Nephron progenitor cell (in vitro differentiated cells): ENCODE data around the gene LPGAT1.

Experiments used
- DNase-seq: peaks from one replicate; pipeline ENCODE4 v3.0.0; 2021
- H3K27ac Mint-ChIP-seq: 2 replicates; pipeline ENCODE4 v1.8.0; 2021; ENCODE audit warnings: mild to moderate bottlenecking, moderate library complexity, mixed read lengths
- H3K27me3 Mint-ChIP-seq: 2 replicates; pipeline ENCODE4 v1.8.0; 2021; ENCODE audit warnings: mild to moderate bottlenecking, low read depth, mixed read lengths; ENCODE audit not compliant: poor library complexity
- H3K36me3 Mint-ChIP-seq: 2 replicates; pipeline ENCODE4 v1.8.0; 2021; ENCODE audit warnings: low read depth, mixed read lengths
- H3K4me1 Mint-ChIP-seq: 2 replicates; pipeline ENCODE4 v1.8.0; 2021; ENCODE audit warnings: mixed read lengths
- H3K4me3 Mint-ChIP-seq: 2 replicates; pipeline ENCODE4 v1.8.0; 2021; ENCODE audit warnings: mild to moderate bottlenecking, moderate library complexity, mixed read lengths
- H3K9me3 Mint-ChIP-seq: 2 replicates; pipeline ENCODE4 v1.8.0; 2021; ENCODE audit warnings: mild to moderate bottlenecking, moderate library complexity, mixed read lengths
- TF ChIP-seq, protein P1 (sequence below): fragments of 200-600 bp; sonication (generic); IDR thresholded peaks from 2 replicates; pipeline ENCODE4 v1.5.0; 2021; ENCODE audit warnings: antibody characterized with exemption

LPGAT1 gene

DNA sequence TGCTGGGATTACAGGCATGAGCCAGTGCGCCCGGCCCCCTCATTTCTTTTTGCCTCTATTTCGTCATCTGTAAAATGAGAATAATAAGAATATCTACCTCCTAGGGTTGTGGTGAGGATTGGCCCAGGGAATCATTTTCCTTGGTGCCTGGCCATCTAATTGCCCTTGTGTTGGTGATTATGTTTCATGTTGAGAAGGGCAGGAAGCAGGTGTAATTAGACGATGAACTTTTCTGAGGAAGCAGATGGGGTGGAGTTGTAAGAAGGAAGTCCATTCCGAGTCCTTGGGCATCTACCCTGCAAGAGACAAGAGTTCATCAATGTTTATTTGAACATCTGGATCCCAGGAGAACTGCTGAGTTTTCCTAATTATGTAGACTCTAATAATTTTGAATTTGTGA lies 116.4 kb downstream of the LPGAT1 start:
- no peak for DNase-seq
- peaks cover 6% of the 10 kb centered on the region for H3K4me1 Mint-ChIP-seq
- H3K36me3 Mint-ChIP-seq = no peaks in the 10 kb centered on the region
- TF ChIP-seq, protein P1, sequence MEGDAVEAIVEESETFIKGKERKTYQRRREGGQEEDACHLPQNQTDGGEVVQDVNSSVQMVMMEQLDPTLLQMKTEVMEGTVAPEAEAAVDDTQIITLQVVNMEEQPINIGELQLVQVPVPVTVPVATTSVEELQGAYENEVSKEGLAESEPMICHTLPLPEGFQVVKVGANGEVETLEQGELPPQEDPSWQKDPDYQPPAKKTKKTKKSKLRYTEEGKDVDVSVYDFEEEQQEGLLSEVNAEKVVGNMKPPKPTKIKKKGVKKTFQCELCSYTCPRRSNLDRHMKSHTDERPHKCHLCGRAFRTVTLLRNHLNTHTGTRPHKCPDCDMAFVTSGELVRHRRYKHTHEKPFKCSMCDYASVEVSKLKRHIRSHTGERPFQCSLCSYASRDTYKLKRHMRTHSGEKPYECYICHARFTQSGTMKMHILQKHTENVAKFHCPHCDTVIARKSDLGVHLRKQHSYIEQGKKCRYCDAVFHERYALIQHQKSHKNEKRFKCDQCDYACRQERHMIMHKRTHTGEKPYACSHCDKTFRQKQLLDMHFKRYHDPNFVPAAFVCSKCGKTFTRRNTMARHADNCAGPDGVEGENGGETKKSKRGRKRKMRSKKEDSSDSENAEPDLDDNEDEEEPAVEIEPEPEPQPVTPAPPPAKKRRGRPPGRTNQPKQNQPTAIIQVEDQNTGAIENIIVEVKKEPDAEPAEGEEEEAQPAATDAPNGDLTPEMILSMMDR = no peak
- no peaks in the 10 kb centered on the region for H3K9me3 Mint-ChIP-seq
- H3K4me3 Mint-ChIP-seq = no peak overlapping the region
- H3K27ac Mint-ChIP-seq = no peak overlapping the region
- H3K27me3 Mint-ChIP-seq = peaks cover 3% of the 10 kb centered on the region

DNA sequence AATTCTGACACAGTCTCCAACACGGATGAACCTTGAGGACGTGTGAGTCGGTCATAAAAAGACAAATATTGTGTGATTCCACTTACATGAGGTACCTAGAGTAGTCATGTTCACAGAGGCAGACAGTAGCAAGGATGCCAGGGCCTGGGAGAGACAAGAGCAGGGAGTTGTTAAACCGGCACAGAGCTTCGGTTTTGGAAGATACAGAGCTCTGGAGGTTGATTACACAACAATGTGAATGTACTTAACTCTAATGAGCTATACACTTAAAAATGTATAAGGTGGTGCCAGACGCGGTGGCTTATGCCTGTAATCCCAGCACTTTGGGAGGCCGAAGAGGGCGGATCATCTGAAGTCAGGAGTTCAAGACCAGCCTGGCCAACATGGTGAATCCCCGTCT lies 117.3 kb downstream of the LPGAT1 start:
- DNase-seq = no peak
- Mint-ChIP-seq H3K4me3 (no peak overlapping the region), H3K9me3 (no peaks in the 10 kb centered on the region), H3K27ac (no peak overlapping the region), H3K4me1 (peaks cover 6% of the 10 kb centered on the region), H3K36me3 (no peaks in the 10 kb centered on the region), H3K27me3 (peaks cover 3% of the 10 kb centered on the region)
- TF ChIP-seq, protein P1 = no peak

DNA sequence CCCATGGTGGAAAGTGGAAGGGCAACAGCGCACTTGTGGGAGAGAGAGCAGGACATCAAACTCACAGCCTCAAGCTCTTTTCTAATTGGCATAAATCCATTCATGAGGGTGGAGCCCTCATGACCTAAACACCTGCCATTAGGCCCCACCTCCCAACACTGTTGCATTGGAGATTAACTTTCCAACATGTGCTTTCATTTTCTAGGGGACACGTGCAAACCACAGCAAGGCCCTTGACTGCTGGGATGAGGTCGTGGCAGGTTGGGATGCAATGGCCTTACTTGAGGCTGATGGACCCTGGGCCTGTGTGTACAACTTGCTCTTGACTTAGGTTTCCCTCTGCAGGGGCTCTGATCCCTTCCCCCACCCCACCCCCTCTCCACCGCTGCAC lies 119.3 kb downstream of the LPGAT1 start:
- no peak for DNase-seq
- peaks cover 7% of the 10 kb centered on the region for H3K27me3 Mint-ChIP-seq
- TF ChIP-seq, protein P1 = no peak
- H3K27ac Mint-ChIP-seq = no peak overlapping the region
- H3K36me3 Mint-ChIP-seq = no peaks in the 10 kb centered on the region
- H3K4me1 Mint-ChIP-seq = peaks cover 6% of the 10 kb centered on the region
- H3K9me3 Mint-ChIP-seq = no peaks in the 10 kb centered on the region
- no peak overlapping the region for H3K4me3 Mint-ChIP-seq

- Mint-ChIP-seq H3K9me3 (no peaks in the 10 kb centered on the region), H3K4me1 (peaks cover 3% of the 10 kb centered on the region), H3K36me3 (no peaks in the 10 kb centered on the region), H3K27ac (no peak overlapping the region), H3K27me3 (peaks cover 7% of the 10 kb centered on the region), H3K4me3 (no peak overlapping the region)
- DNase-seq = no peak
- TF ChIP-seq, protein P1 = no peak
Observed at GRCh38 chr1:211710566-211711314, 119.8 kb downstream of the LPGAT1 start.

GRCh38 chr1:211708926-211709325 lies 121.6 kb downstream of the LPGAT1 start:
- H3K4me3 Mint-ChIP-seq = no peak overlapping the region
- H3K27ac Mint-ChIP-seq = no peak overlapping the region
- TF ChIP-seq, protein P1 = no peak
- H3K4me1 Mint-ChIP-seq = peaks cover 8% of the 10 kb centered on the region
- peaks cover 7% of the 10 kb centered on the region for H3K27me3 Mint-ChIP-seq
- H3K36me3 Mint-ChIP-seq = no peaks in the 10 kb centered on the region
- no peaks in the 10 kb centered on the region for H3K9me3 Mint-ChIP-seq
- no peak for DNase-seq

DNA sequence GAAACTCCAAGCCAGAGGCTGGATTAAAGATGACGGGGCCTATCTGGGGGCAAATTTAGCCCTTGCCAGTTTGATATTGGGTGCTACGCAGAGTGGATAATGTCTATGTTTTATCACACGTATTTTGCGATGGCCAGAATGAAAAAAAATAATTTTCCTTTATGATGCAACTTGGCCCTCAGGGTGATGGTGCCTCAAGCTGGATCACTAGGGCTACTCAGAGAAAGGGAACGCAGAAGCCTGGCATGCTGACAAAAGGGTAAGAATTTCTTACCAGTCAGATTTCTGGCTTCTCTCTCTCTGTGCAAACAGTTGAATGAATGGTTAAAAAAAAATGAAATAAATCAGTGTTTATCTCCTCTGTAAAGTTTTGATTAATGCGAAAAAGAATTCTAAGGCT lies 122.6 kb downstream of the LPGAT1 start:
- H3K27ac Mint-ChIP-seq = peak overlapping the region; percentile 66
- TF ChIP-seq, protein P1 = no peak
- H3K36me3 Mint-ChIP-seq = no peaks in the 10 kb centered on the region
- no peak overlapping the region for H3K4me3 Mint-ChIP-seq
- H3K9me3 Mint-ChIP-seq = no peaks in the 10 kb centered on the region
- no peak for DNase-seq
- H3K27me3 Mint-ChIP-seq = peaks cover 7% of the 10 kb centered on the region
- peaks cover 11% of the 10 kb centered on the region for H3K4me1 Mint-ChIP-seq
